BLaER1 treated with 17β-estradiol and CSF1 and Interleukin-3, amounts not matched to agents 10 nM and 100 nM (cell line): ENCODE data around the gene MAN1B1.

Source experiments
- H3K27ac ChIP-seq, 11 experiments: shearing (Covaris generic); formaldehyde crosslinking; 2 replicates each; pipeline ENCODE4 v1.8.1; 2022
- H3K27me3 ChIP-seq, 11 experiments: shearing (Covaris generic); formaldehyde crosslinking; 2 replicates each; pipeline ENCODE4 v1.8.1; 2022
- H3K36me3 ChIP-seq, 11 experiments: shearing (Covaris generic); formaldehyde crosslinking; 2 replicates each; pipeline ENCODE4 v1.8.1; 2022
- H3K4me1 ChIP-seq, 10 experiments: shearing (Covaris generic); formaldehyde crosslinking; 2 replicates each; pipeline ENCODE4 v1.8.1; 2022
- H3K4me2 ChIP-seq, 11 experiments: shearing (Covaris generic); formaldehyde crosslinking; 2 replicates each; pipeline ENCODE4 v1.8.1; 2022
- H3K4me3 ChIP-seq, 10 experiments: shearing (Covaris generic); formaldehyde crosslinking; 2 replicates each; pipeline ENCODE4 v1.8.1; 2022
- H3K9ac ChIP-seq, 11 experiments: shearing (Covaris generic); formaldehyde crosslinking; 2 replicates each; pipeline ENCODE4 v1.8.1; 2022
- H3K9me3 ChIP-seq, 11 experiments: shearing (Covaris generic); formaldehyde crosslinking; replicated peaks in 1 of 11; 2 replicates each; pipeline ENCODE4 v1.8.1; 2022
- H4K20me1 ChIP-seq, 11 experiments: shearing (Covaris generic); formaldehyde crosslinking; 2 replicates each; pipeline ENCODE4 v1.8.1; 2022
- Cebpa-rat ChIP-seq, 11 experiments: shearing (Covaris generic); IDR thresholded peaks; 2 replicates each; pipeline ENCODE4 v1.8.1; 2022

MAN1B1 gene

DNA sequence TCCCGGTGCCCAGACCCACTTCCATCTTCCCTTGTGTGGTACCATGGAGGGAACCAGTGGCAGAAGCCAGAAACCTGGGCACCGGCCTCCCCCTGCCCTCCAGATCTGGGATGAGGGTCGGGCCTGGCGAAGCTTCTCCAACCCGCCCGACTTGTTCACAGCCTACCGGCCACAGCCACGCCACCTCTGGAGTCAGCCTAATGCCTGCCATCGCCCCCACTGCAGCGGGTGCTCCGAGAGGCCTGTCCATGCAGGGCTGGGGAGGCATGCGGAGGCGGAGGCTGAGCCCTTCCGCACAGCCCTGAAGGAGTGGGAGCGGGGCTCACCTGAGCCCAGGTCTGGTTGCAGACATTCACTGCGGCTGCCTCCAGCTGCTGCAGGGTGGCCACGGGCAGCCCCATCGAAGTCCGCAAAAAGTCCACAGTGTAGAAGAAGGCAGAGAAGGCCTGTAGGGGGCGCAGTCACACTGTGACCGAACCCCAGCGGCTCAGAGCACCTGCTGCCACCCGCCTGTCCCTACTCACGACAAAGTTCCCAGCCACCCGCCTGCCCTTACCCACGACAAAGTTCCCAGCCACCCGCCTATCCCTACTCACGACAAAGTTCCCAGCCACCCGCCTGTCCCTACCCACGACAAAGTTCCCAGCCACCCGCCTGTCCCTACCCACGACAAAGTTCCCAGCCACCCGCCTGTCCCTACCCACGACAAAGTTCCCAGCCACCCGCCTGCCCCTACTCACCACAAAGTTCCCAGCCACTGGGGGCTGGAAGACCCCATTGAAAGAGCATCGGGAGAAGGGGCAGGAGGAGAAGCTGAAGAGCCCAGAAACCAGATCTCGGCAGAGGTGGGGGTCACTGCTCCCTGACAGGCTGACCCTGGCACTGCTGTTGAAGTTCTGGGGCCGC is 37.0 kb upstream of the MAN1B1 start:
- H3K36me3 ChIP-seq, result no peaks in the 10 kb centered on the region
- H3K27ac ChIP-seq, result no peak overlapping the region
- H3K9me3 ChIP-seq, result no peaks in the 10 kb centered on the region
- H3K9ac ChIP-seq, result no peak overlapping the region
- peaks cover 3 to 83% (median 49%) of the 10 kb centered on the region in 11 experiments; a peak in 21 of 22 replicates for H4K20me1 ChIP-seq
- no peak overlapping the region for H3K4me3 ChIP-seq
- H3K4me1 ChIP-seq, result peaks cover 16 to 41% (median 30%) of the 10 kb centered on the region in 10 experiments
- H3K27me3 ChIP-seq, result peaks cover 79 to 99% (median 96%) of the 10 kb centered on the region in 11 experiments
- TF ChIP-seq Cebpa-rat (IDR thresholded peaks at IDR 0.05), result no peak
- no peak overlapping the region for H3K4me2 ChIP-seq

DNA sequence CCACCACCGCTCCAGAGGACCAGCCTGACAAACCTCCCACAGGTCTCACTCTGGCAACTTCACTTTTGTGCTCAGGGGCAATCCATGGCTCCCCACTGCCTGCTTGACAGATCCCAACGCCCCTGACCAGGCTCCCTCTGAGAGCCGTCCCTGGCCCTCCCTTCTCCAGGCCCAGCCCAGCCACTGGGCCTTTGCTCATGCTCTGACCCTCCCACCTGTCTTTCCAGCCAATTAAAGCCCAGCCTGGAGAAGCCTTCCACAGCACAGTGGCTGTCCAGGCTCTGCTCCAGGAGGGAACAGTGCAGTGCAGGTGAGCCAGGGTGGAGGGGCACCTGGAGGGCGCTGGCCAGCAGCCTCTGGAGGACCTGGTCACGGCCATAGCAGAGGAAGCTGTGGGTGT is 36.2 kb upstream of the MAN1B1 start:
- Histone ChIP-seq H3K4me1 (peaks cover 9 to 33% (median 23%) of the 10 kb centered on the region in 10 experiments; a peak in 19 of 20 replicates), H3K27me3 (peaks cover 87 to 99% (median 96%) of the 10 kb centered on the region in 11 experiments), H3K4me2 (no peak overlapping the region), H3K9ac (no peak overlapping the region), H3K27ac (no peak overlapping the region), H3K4me3 (no peak overlapping the region), H3K9me3 (no peaks in the 10 kb centered on the region), H4K20me1 (peaks cover 0 to 83% (median 41%) of the 10 kb centered on the region in 11 experiments; a peak in 18 of 22 replicates), H3K36me3 (no peaks in the 10 kb centered on the region)
- no peak for TF ChIP-seq Cebpa-rat (IDR thresholded peaks at IDR 0.05)

DNA sequence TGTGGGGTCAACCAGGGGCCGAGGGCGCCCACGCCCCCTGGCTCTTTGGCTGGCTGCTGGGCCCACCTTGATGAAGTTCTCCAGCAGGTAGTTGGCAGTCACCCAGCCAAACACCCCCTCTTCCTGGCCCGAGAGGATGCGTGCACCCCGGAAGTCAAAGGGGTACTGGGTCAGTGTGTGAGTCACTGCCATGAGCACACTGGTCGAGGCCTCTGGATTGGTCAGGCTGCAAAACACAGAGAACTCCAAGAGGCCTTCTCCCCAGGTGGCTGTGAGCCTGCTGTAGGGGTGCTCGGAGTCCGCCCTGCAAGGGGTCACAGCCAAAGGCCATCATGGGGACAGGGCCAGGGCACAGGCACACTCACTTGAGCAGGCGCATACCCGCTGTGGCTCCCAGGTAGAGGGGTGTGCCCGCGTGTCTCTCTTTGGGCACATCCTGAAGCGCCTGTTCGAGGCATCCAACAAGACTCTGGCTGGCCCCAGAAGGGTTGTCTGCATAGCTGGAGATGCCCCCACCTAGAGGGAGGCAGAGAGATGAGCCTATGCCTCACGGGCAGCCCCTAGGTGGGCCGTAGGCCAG is 35.5 kb upstream of the MAN1B1 start:
- H3K27me3 ChIP-seq, result peaks cover 91 to 99% (median 96%) of the 10 kb centered on the region in 11 experiments
- no peaks in the 10 kb centered on the region for H3K9me3 ChIP-seq
- no peaks in the 10 kb centered on the region for H3K36me3 ChIP-seq
- peaks cover 0 to 86% (median 40%) of the 10 kb centered on the region in 11 experiments; a peak in 16 of 22 replicates for H4K20me1 ChIP-seq
- H3K4me3 ChIP-seq, result no peak overlapping the region
- H3K9ac ChIP-seq, result no peak overlapping the region
- no peak overlapping the region for H3K4me2 ChIP-seq
- no peak for TF ChIP-seq Cebpa-rat (IDR thresholded peaks at IDR 0.05)
- H3K27ac ChIP-seq, result no peak overlapping the region
- peaks cover 2 to 27% (median 20%) of the 10 kb centered on the region in 10 experiments; a peak in 17 of 20 replicates for H3K4me1 ChIP-seq

GRCh38 chr9:137052293-137052692 is 34.5 kb upstream of the MAN1B1 start:
- H3K4me1 ChIP-seq, result peaks cover 0 to 19% (median 16%) of the 10 kb centered on the region in 10 experiments; a peak in 16 of 20 replicates
- H3K4me2 ChIP-seq, result peak overlapping the region in 7 of 11 experiments; percentile 2 to 43 (median 36); a peak in 9 of 22 replicates
- H3K4me3 ChIP-seq, result no peak overlapping the region
- no peaks in the 10 kb centered on the region for H3K9me3 ChIP-seq
- no peak overlapping the region for H3K9ac ChIP-seq
- peaks cover 0 to 79% (median 36%) of the 10 kb centered on the region in 11 experiments; a peak in 16 of 22 replicates for H4K20me1 ChIP-seq
- no peak overlapping the region for H3K27ac ChIP-seq
- TF ChIP-seq Cebpa-rat (IDR thresholded peaks at IDR 0.05), result no peak
- no peaks in the 10 kb centered on the region for H3K36me3 ChIP-seq
- peaks cover 84 to 99% (median 90%) of the 10 kb centered on the region in 11 experiments for H3K27me3 ChIP-seq

DNA sequence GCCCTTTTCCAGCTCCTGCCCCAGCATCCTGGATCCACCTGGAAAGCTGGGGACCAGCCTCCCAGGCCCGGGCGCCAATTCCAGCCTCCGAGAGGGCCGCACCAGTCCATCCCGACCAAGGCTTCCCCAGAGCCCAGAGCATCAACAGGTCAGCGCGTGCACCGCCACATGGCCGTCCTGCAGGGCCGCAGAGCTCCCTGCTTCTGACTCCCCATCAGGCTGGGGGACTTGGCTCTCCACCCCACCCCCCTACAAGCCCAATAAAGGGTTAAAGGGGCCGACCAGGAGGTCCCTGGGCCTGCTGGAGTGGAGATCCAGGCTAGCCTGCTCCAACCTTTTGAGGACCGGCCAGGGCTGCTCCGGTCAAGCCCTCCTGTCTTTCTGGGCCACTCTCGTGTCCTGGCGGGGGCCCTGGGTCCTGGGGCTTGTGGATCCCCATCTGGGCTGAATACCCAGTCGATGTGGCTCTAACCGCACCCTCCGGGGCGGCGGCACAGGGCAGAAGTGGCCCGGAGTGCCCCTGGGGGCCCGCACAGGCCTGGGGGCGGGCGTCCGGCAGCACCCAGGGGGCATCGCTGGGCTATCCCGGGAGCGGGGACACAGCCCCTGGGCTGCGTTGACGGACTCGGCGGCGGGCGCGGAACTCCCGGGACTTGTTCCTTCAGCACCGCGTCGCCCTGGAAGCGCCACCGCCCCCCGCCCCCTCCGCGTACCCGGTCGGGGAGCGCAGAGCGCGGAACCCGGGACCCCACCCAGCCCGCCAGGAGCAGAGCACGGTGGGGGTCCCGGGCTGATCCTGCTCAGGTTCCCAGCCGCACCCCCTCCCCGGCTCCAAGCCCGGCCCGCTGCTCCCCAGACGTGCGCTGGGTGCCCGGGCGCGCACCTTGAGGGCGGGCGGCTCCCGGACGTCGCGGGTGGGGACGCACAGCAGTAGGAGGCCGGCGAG is 33.5 kb upstream of the MAN1B1 start:
- no peak overlapping the region for H3K9ac ChIP-seq
- H3K4me3 ChIP-seq, result peak overlapping the region in 4 of 10 experiments; percentile 23 to 32 (median 28); a peak in 2 of 20 replicates
- H3K9me3 ChIP-seq, result no peaks in the 10 kb centered on the region
- no peaks in the 10 kb centered on the region for H3K36me3 ChIP-seq
- H4K20me1 ChIP-seq, result peaks cover 0 to 71% (median 30%) of the 10 kb centered on the region in 11 experiments; a peak in 15 of 22 replicates
- TF ChIP-seq Cebpa-rat (IDR thresholded peaks at IDR 0.05), result no peak
- peaks cover 74 to 89% (median 80%) of the 10 kb centered on the region in 11 experiments for H3K27me3 ChIP-seq
- H3K4me2 ChIP-seq, result peak overlapping the region; percentile 30 to 61 (median 39); a peak in 17 of 22 replicates
- H3K4me1 ChIP-seq, result peaks cover 0 to 24% (median 17%) of the 10 kb centered on the region in 10 experiments; a peak in 18 of 20 replicates
- H3K27ac ChIP-seq, result no peak overlapping the region

- no peak within 1 kb of the TSS for H3K27ac ChIP-seq
- H3K36me3 ChIP-seq, result no peaks in the 10 kb centered on the region
- peaks cover 0 to 67% (median 30%) of the 10 kb centered on the region in 11 experiments; a peak in 15 of 22 replicates for H4K20me1 ChIP-seq
- no peaks in the 10 kb centered on the region for H3K9me3 ChIP-seq
- H3K4me2 ChIP-seq, result peak within 1 kb of the TSS; percentile 30 to 61 (median 39); a peak in 17 of 22 replicates
- no peak for TF ChIP-seq Cebpa-rat (IDR thresholded peaks at IDR 0.05)
- peaks cover 0 to 31% (median 23%) of the 10 kb centered on the region in 10 experiments; a peak in 19 of 20 replicates for H3K4me1 ChIP-seq
- peak within 1 kb of the TSS in 4 of 10 experiments; percentile 23 to 32 (median 28); a peak in 2 of 20 replicates for H3K4me3 ChIP-seq
- H3K9ac ChIP-seq, result no peak within 1 kb of the TSS
- peaks cover 66 to 80% (median 71%) of the 10 kb centered on the region in 11 experiments for H3K27me3 ChIP-seq
These were observed 32.5 kb upstream of the MAN1B1 start, which contains the start of gene ENTPD2 for GRCh38 chr9:137053944-137054931. Gene ENTPD2, minus strand, starts transcription at chr9:137054061. Its CDS starts 64 bp downstream, at chr9:137053997.

DNA sequence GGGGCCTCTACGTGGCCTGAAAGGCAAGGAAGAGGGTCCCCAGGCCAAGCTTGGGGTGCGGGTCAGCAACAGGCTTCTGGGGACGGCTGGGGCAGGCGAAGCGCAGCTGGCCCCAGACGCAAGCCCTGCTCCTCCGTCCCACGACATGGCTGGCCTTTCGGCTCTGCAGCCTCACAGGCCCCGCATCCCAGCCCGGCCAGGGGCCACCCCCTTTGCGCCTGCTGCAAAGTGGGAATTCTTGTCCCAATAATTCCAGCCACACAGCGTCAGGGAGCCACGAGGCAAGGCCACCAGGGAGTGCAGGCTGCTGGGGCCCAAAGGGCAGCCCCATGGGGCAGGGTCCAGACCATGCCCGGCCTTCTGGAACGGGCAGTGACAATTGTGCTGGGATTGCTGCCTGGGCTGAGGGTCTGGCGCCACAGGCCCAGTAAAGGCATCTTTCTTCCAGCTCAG is 31.8 kb upstream of the MAN1B1 start:
- Histone ChIP-seq H3K9ac (no peak overlapping the region), H3K36me3 (no peaks in the 10 kb centered on the region), H3K27me3 (peaks cover 59 to 73% (median 64%) of the 10 kb centered on the region in 11 experiments), H3K4me1 (peaks cover 0 to 31% (median 23%) of the 10 kb centered on the region in 10 experiments; a peak in 18 of 20 replicates), H3K4me3 (no peak overlapping the region), H4K20me1 (peaks cover 0 to 60% (median 24%) of the 10 kb centered on the region in 11 experiments; a peak in 12 of 22 replicates), H3K4me2 (no peak overlapping the region), H3K27ac (no peak overlapping the region), H3K9me3 (no peaks in the 10 kb centered on the region)
- TF ChIP-seq Cebpa-rat (IDR thresholded peaks at IDR 0.05), result no peak
